HEK293 (cell line): ENCODE data around the gene EHD1.

Source experiments
- BCL11A ChIP-seq: fragments of 450-650 bp; formaldehyde crosslinking; IDR thresholded peaks from 2 replicates; pipeline ENCODE4 v1.5.1; 2016; ENCODE audit warnings: low read depth, missing biosample characterization, missing genetic modification characterization
- FEZF1 ChIP-seq: fragments of 450-650 bp; formaldehyde crosslinking; IDR thresholded peaks from 2 replicates; pipeline ENCODE4 v1.5.1; 2016; ENCODE audit warnings: missing biosample characterization, missing genetic modification characterization
- OVOL3 ChIP-seq: fragments of 450-650 bp; formaldehyde crosslinking; IDR thresholded peaks from 2 replicates; pipeline ENCODE4 v1.5.1; 2016; ENCODE audit warnings: missing biosample characterization, missing genetic modification characterization
- RBAK ChIP-seq: fragments of 450-650 bp; formaldehyde crosslinking; IDR thresholded peaks from 2 replicates; pipeline ENCODE4 v1.5.1; 2016; ENCODE audit warnings: missing biosample characterization, missing genetic modification characterization
- SCRT2 ChIP-seq: fragments of 450-650 bp; formaldehyde crosslinking; IDR thresholded peaks from 2 replicates; pipeline ENCODE4 v1.5.1; 2016; ENCODE audit warnings: missing biosample characterization, missing genetic modification characterization
- SP7 ChIP-seq: fragments of 450-650 bp; formaldehyde crosslinking; IDR thresholded peaks from 2 replicates; pipeline ENCODE4 v1.5.1; 2016; ENCODE audit warnings: missing biosample characterization, missing genetic modification characterization
- WT1 ChIP-seq: fragments of 450-650 bp; formaldehyde crosslinking; IDR thresholded peaks from 2 replicates; pipeline ENCODE4 v1.5.1; 2016; ENCODE audit warnings: missing biosample characterization, missing genetic modification characterization
- ZBTB17 ChIP-seq: fragments of 450-650 bp; formaldehyde crosslinking; IDR thresholded peaks from 2 replicates; pipeline ENCODE4 v1.5.1; 2016; ENCODE audit warnings: missing biosample characterization, missing genetic modification characterization
- ZBTB48 ChIP-seq: fragments of 450-650 bp; formaldehyde crosslinking; IDR thresholded peaks from 2 replicates; pipeline ENCODE4 v1.5.1; 2016; ENCODE audit warnings: missing biosample characterization, missing genetic modification characterization
- ZFP3 ChIP-seq: fragments of 450-650 bp; formaldehyde crosslinking; IDR thresholded peaks from 2 replicates; pipeline ENCODE4 v1.5.1; 2016; ENCODE audit warnings: low read depth, missing biosample characterization, missing genetic modification characterization
- ZNF202 ChIP-seq: fragments of 450-650 bp; formaldehyde crosslinking; IDR thresholded peaks from 2 replicates; pipeline ENCODE4 v1.5.1; 2016; ENCODE audit warnings: missing biosample characterization, missing genetic modification characterization, borderline replicate concordance
- ZNF223 ChIP-seq: fragments of 450-650 bp; formaldehyde crosslinking; IDR thresholded peaks from 2 replicates; pipeline ENCODE4 v1.5.1; 2016; ENCODE audit warnings: missing biosample characterization, missing genetic modification characterization
- ZNF335 ChIP-seq: fragments of 450-650 bp; formaldehyde crosslinking; conservative IDR thresholded peaks from 2 replicates; pipeline ENCODE4 v1.5.1; 2016; ENCODE audit warnings: missing biosample characterization, missing genetic modification characterization
- ZNF366 ChIP-seq: fragments of 450-650 bp; formaldehyde crosslinking; conservative IDR thresholded peaks from 2 replicates; pipeline ENCODE4 v1.5.1; 2016; ENCODE audit warnings: missing biosample characterization, missing genetic modification characterization
- ZNF37A ChIP-seq: fragments of 450-650 bp; IDR thresholded peaks from 2 replicates; pipeline ENCODE4 v1.5.1; 2018; ENCODE audit warnings: missing biosample characterization, missing genetic modification characterization
- ZNF426 ChIP-seq: fragments of 450-650 bp; formaldehyde crosslinking; IDR thresholded peaks from 2 replicates; pipeline ENCODE4 v1.5.1; 2017; ENCODE audit warnings: missing biosample characterization, missing genetic modification characterization, mild to moderate bottlenecking, inconsistent platforms, moderate library complexity
- ZNF530 ChIP-seq: fragments of 450-650 bp; formaldehyde crosslinking; IDR thresholded peaks from 2 replicates; pipeline ENCODE4 v1.5.1; 2016; ENCODE audit warnings: low read depth, missing biosample characterization, missing genetic modification characterization
- ZNF596 ChIP-seq: fragments of 450-650 bp; IDR thresholded peaks from 2 replicates; pipeline ENCODE4 v1.5.0; 2018; ENCODE audit warnings: missing biosample characterization, mild to moderate bottlenecking, missing genetic modification characterization, moderate library complexity
- ZNF610 ChIP-seq: fragments of 450-650 bp; formaldehyde crosslinking; IDR thresholded peaks from 2 replicates; pipeline ENCODE4 v1.5.1; 2016; ENCODE audit warnings: missing biosample characterization, missing genetic modification characterization, borderline replicate concordance
- ZNF785 ChIP-seq: fragments of 450-650 bp; formaldehyde crosslinking; IDR thresholded peaks from 2 replicates; pipeline ENCODE4 v1.5.1; 2016; ENCODE audit warnings: missing biosample characterization, missing genetic modification characterization
- ZNF843 ChIP-seq: fragments of 450-650 bp; formaldehyde crosslinking; IDR thresholded peaks from 2 replicates; pipeline ENCODE4 v1.5.1; 2016; ENCODE audit warnings: missing biosample characterization, missing genetic modification characterization
- TF ChIP-seq, protein P1 (sequence below): fragments of 450-650 bp; formaldehyde crosslinking; IDR thresholded peaks from 2 replicates; pipeline ENCODE4 v1.5.1; 2016; ENCODE audit warnings: missing biosample characterization, missing genetic modification characterization
- TF ChIP-seq, protein P2 (sequence below): fragments of 450-650 bp; formaldehyde crosslinking; IDR thresholded peaks from 2 replicates; pipeline ENCODE4 v1.5.1; 2016; ENCODE audit warnings: missing biosample characterization, missing genetic modification characterization
- TF ChIP-seq, protein P3 (sequence below): fragments of 450-650 bp; formaldehyde crosslinking; IDR thresholded peaks from 2 replicates; pipeline ENCODE4 v1.5.0; 2017; ENCODE audit warnings: missing biosample characterization, missing genetic modification characterization, borderline replicate concordance
- TF ChIP-seq, protein P4 (sequence below): fragments of 450-650 bp; formaldehyde crosslinking; IDR thresholded peaks from 2 replicates; pipeline ENCODE4 v1.5.1; 2016; ENCODE audit warnings: missing biosample characterization, missing genetic modification characterization
- TF ChIP-seq, protein P5 (sequence below): fragments of 450-650 bp; formaldehyde crosslinking; IDR thresholded peaks from 2 replicates; pipeline ENCODE4 v1.5.1; 2017; ENCODE audit warnings: missing biosample characterization, mild to moderate bottlenecking, missing genetic modification characterization, moderate library complexity
- TF ChIP-seq, protein P6 (sequence below): fragments of 450-650 bp; formaldehyde crosslinking; IDR thresholded peaks from 2 replicates; pipeline ENCODE4 v1.5.1; 2017; ENCODE audit warnings: missing biosample characterization, missing genetic modification characterization
- TF ChIP-seq, protein P7 (sequence below): fragments of 450-650 bp; IDR thresholded peaks from 2 replicates; pipeline ENCODE4 v1.5.1; 2018; ENCODE audit warnings: missing biosample characterization, missing genetic modification characterization

Gene EHD1

DNA sequence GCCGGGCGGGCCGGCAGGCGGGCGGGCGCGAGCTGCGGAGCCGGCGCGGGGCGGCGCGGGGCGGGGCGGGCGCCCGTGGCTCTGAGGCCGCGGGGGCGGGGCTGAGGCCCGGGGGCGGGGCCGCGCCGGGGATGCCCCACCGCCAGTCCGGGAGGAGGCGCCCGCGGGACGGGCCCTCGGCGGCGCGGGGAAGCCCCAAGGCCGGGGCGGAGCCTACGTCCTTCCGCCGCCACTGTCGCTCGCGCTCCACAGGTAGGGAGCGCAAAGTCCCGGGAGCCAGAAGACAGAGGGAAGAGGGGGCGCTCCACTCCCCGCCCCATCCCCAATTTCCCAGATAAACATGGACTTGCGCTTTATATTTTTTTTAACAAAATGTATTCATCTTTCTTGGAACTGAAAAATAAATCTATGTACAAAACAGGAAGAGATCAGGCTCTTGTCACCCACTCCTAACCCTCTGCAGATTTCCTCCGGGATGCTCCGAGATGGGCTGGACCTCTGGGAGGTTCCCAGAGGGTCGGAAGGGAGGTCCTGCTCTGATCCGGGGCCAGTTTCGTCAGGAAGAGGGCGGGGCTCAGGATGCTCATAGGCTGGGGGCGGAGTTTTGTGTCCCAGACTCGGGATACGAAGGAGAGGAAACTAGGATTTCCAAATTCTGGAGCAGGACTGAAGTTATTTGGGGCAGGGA lies 75.1 kb downstream of the EHD1 start, which contains the start of gene MAP4K2 (continued):
- TF ChIP-seq, protein P1, sequence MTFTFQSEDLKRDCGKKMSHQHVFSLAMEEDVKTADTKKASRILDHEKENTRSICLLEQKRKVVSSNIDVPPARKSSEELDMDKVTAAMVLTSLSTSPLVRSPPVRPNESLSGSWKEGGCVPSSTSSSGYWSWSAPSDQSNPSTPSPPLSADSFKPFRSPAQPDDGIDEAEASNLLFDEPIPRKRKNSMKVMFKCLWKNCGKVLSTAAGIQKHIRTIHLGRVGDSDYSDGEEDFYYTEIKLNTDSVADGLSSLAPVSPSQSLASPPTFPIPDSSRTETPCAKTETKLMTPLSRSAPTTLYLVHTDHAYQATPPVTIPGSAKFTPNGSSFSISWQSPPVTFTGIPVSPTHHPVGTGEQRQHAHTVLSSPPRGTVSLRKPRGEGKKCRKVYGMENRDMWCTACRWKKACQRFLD (tag by site-specific recombination) = no peak
- TF ChIP-seq RBAK (tag by site-specific recombination) (no peak), ZFP3 (tag by site-specific recombination) (no peak), ZBTB48 (tag by site-specific recombination) (no peak), FEZF1 (no peak), ZNF37A (tag by site-specific recombination) (no peak), ZNF335 (tag by site-specific recombination) (peak; percentile 85), ZNF223 (tag by site-specific recombination) (no peak), OVOL3 (tag by site-specific recombination) (no peak), ZNF366 (tag by site-specific recombination) (no peak), ZNF785 (tag by site-specific recombination) (no peak), ZNF426 (tag by site-specific recombination) (no peak), ZBTB17 (peak; percentile 53), ZNF843 (tag by site-specific recombination) (no peak), ZNF610 (tag by site-specific recombination) (no peak), ZNF596 (tag by site-specific recombination) (no peak), BCL11A (tag by site-specific recombination) (no peak), SP7 (tag by site-specific recombination) (no peak; the same call in 1 of the 2 replicates), SCRT2 (tag by site-specific recombination) (peak; percentile 94), WT1 (tag by site-specific recombination) (no peak), ZNF530 (tag by site-specific recombination) (no peak), ZNF202 (no peak)
- TF ChIP-seq, protein P2, sequence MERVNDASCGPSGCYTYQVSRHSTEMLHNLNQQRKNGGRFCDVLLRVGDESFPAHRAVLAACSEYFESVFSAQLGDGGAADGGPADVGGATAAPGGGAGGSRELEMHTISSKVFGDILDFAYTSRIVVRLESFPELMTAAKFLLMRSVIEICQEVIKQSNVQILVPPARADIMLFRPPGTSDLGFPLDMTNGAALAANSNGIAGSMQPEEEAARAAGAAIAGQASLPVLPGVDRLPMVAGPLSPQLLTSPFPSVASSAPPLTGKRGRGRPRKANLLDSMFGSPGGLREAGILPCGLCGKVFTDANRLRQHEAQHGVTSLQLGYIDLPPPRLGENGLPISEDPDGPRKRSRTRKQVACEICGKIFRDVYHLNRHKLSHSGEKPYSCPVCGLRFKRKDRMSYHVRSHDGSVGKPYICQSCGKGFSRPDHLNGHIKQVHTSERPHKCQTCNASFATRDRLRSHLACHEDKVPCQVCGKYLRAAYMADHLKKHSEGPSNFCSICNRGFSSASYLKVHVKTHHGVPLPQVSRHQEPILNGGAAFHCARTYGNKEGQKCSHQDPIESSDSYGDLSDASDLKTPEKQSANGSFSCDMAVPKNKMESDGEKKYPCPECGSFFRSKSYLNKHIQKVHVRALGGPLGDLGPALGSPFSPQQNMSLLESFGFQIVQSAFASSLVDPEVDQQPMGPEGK = peak; percentile 44; the same call in 1 of the 2 replicates
- TF ChIP-seq, protein P3, sequence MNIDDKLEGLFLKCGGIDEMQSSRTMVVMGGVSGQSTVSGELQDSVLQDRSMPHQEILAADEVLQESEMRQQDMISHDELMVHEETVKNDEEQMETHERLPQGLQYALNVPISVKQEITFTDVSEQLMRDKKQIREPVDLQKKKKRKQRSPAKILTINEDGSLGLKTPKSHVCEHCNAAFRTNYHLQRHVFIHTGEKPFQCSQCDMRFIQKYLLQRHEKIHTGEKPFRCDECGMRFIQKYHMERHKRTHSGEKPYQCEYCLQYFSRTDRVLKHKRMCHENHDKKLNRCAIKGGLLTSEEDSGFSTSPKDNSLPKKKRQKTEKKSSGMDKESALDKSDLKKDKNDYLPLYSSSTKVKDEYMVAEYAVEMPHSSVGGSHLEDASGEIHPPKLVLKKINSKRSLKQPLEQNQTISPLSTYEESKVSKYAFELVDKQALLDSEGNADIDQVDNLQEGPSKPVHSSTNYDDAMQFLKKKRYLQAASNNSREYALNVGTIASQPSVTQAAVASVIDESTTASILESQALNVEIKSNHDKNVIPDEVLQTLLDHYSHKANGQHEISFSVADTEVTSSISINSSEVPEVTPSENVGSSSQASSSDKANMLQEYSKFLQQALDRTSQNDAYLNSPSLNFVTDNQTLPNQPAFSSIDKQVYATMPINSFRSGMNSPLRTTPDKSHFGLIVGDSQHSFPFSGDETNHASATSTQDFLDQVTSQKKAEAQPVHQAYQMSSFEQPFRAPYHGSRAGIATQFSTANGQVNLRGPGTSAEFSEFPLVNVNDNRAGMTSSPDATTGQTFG (tag by site-specific recombination) = no peak
- TF ChIP-seq, protein P4, sequence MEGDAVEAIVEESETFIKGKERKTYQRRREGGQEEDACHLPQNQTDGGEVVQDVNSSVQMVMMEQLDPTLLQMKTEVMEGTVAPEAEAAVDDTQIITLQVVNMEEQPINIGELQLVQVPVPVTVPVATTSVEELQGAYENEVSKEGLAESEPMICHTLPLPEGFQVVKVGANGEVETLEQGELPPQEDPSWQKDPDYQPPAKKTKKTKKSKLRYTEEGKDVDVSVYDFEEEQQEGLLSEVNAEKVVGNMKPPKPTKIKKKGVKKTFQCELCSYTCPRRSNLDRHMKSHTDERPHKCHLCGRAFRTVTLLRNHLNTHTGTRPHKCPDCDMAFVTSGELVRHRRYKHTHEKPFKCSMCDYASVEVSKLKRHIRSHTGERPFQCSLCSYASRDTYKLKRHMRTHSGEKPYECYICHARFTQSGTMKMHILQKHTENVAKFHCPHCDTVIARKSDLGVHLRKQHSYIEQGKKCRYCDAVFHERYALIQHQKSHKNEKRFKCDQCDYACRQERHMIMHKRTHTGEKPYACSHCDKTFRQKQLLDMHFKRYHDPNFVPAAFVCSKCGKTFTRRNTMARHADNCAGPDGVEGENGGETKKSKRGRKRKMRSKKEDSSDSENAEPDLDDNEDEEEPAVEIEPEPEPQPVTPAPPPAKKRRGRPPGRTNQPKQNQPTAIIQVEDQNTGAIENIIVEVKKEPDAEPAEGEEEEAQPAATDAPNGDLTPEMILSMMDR (tag by site-specific recombination) = peak; percentile 44
- TF ChIP-seq, protein P5, sequence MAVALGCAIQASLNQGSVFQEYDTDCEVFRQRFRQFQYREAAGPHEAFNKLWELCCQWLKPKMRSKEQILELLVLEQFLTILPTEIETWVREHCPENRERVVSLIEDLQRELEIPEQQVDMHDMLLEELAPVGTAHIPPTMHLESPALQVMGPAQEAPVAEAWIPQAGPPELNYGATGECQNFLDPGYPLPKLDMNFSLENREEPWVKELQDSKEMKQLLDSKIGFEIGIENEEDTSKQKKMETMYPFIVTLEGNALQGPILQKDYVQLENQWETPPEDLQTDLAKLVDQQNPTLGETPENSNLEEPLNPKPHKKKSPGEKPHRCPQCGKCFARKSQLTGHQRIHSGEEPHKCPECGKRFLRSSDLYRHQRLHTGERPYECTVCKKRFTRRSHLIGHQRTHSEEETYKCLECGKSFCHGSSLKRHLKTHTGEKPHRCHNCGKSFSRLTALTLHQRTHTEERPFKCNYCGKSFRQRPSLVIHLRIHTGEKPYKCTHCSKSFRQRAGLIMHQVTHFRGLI = no peak
- TF ChIP-seq, protein P6, sequence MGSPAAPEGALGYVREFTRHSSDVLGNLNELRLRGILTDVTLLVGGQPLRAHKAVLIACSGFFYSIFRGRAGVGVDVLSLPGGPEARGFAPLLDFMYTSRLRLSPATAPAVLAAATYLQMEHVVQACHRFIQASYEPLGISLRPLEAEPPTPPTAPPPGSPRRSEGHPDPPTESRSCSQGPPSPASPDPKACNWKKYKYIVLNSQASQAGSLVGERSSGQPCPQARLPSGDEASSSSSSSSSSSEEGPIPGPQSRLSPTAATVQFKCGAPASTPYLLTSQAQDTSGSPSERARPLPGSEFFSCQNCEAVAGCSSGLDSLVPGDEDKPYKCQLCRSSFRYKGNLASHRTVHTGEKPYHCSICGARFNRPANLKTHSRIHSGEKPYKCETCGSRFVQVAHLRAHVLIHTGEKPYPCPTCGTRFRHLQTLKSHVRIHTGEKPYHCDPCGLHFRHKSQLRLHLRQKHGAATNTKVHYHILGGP = no peak
- TF ChIP-seq, protein P7, sequence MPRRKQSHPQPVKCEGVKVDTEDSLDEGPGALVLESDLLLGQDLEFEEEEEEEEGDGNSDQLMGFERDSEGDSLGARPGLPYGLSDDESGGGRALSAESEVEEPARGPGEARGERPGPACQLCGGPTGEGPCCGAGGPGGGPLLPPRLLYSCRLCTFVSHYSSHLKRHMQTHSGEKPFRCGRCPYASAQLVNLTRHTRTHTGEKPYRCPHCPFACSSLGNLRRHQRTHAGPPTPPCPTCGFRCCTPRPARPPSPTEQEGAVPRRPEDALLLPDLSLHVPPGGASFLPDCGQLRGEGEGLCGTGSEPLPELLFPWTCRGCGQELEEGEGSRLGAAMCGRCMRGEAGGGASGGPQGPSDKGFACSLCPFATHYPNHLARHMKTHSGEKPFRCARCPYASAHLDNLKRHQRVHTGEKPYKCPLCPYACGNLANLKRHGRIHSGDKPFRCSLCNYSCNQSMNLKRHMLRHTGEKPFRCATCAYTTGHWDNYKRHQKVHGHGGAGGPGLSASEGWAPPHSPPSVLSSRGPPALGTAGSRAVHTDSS (tag by site-specific recombination) = no peak
